ENCODE measurements around the gene NRDE2. TPM values are rescaled to one million over a fixed set of nuclear protein-coding genes. Genes with fewer than 3 reads are reported as not detected.
A peak's percentile ranks its signal among the peaks of the same experiment; 100 is the strongest.

NRDE2 gene
- total RNA-seq, 1 donor from 2014 or later, result 10.2 TPM

DNA sequence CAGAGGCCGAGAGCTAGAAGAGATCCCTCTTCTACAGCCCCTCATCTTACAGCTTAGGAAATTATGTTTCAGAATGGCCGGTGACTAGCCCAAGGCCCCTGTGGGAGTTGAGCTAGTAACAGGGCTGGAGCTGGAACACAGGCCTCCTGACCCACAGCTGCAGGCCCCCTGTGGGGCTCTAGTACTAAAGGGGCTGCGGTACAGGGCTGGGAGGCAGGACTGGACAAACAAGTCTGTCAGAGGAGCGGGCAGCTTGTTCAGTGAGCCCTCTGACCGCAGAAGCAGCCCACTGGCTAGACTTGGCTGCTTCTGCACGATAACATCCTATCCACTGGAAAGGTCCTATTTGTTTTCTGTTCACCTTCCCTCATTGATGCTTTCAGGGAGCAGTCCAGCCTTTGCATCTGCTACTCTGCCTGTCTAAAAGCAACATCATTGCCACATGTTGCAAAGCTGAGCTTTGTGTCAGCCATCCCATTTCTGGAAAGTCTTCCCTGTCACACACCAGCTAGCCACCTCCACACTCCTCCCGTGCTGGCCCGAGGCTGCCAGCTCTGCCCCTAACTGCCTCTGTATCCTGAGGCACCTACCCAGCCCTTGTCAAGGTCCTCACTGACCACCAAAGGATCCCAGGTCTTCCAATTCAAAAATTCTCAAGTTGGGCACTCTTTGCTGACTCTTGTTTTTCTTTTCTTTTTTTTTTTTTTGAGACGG is 65.1 kb downstream of the NRDE2 start:
- no peak overlapping the region for H3K4me3 Mint-ChIP-seq
- Histone ChIP-seq H3K4me3 (no peak overlapping the region), H3K9me3 (ENCODE audit: low read depth) (no peaks in the 10 kb centered on the region), H3K4me2 (no peak overlapping the region), H3K36me3 (peaks cover 4% of the 10 kb centered on the region), H3K4me1 (no peaks in the 10 kb centered on the region), H3K9ac (no peak overlapping the region), H2AFZ (replicated peaks) (no peak overlapping the region), H3K79me2 (ENCODE audit: low read depth) (no peaks in the 10 kb centered on the region), H3K27ac (no peak overlapping the region), H3K27me3 (no peaks in the 10 kb centered on the region), H4K20me1 (ENCODE audit: low read depth) (no peaks in the 10 kb centered on the region), H3F3A (ENCODE audit: low read depth) (no peaks in the 10 kb centered on the region)
- no peaks in the 10 kb centered on the region for H3K9me3 Mint-ChIP-seq
- no peak for TF ChIP-seq EZH2phosphoT487 (IDR thresholded peaks at IDR 0.05)
- TF ChIP-seq, protein P1, sequence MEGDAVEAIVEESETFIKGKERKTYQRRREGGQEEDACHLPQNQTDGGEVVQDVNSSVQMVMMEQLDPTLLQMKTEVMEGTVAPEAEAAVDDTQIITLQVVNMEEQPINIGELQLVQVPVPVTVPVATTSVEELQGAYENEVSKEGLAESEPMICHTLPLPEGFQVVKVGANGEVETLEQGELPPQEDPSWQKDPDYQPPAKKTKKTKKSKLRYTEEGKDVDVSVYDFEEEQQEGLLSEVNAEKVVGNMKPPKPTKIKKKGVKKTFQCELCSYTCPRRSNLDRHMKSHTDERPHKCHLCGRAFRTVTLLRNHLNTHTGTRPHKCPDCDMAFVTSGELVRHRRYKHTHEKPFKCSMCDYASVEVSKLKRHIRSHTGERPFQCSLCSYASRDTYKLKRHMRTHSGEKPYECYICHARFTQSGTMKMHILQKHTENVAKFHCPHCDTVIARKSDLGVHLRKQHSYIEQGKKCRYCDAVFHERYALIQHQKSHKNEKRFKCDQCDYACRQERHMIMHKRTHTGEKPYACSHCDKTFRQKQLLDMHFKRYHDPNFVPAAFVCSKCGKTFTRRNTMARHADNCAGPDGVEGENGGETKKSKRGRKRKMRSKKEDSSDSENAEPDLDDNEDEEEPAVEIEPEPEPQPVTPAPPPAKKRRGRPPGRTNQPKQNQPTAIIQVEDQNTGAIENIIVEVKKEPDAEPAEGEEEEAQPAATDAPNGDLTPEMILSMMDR (IDR thresholded peaks at IDR 0.05), result no peak
- TF ChIP-seq EZH2 (IDR thresholded peaks at IDR 0.05), result no peak
- no peaks in the 10 kb centered on the region for H3K4me1 Mint-ChIP-seq
- H3K27ac Mint-ChIP-seq, result no peak overlapping the region
- no peaks in the 10 kb centered on the region for H3K27me3 Mint-ChIP-seq (ENCODE audit: insufficient read depth, low read depth)
- peaks cover 32% of the 10 kb centered on the region for H3K36me3 Mint-ChIP-seq
- no peak for DNase-seq (ENCODE audit: low spot score)

DNA sequence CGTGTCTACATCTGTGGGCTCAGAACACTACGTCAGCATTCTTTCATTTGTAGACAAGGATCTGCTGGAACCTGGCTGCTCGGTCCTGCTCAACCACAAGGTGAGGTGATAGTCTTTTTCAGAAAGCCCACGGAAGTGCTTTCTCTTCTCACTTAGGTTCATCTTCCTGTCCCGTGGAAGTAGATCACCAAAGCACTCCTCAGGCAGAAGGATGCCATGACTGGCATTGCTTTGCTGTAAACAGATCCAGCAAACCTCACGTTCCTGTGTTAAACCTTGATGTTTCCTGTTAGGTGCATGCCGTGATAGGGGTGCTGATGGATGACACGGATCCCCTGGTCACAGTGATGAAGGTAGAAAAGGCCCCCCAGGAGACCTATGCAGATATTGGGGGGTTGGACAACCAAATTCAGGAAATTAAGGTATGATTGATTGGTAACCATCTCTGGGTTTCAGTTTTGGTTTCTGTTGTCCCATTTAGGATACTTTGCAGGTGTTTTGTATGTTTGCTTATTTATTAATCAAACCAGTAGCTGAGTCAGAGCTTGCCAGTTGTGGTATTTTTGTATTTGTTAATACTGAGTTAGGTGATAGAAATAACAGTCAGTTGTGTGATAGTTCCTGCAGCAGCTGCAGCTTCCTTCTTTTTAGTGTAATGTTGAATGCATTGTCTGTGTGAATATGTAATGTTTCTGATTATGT is 67.8 kb downstream of the NRDE2 start:
- Mint-ChIP-seq H3K9me3 (no peaks in the 10 kb centered on the region), H3K4me3 (no peak overlapping the region), H3K36me3 (peaks cover 36% of the 10 kb centered on the region), H3K27ac (no peak overlapping the region), H3K4me1 (no peaks in the 10 kb centered on the region), H3K27me3 (ENCODE audit: insufficient read depth, low read depth) (no peaks in the 10 kb centered on the region)
- no peak overlapping the region for H2AFZ ChIP-seq (replicated peaks)
- no peak overlapping the region for H3K9ac ChIP-seq
- H3K27me3 ChIP-seq, result no peaks in the 10 kb centered on the region
- no peak overlapping the region for H3K27ac ChIP-seq
- peaks cover 15% of the 10 kb centered on the region for H3K36me3 ChIP-seq
- no peak for DNase-seq (ENCODE audit: low spot score)
- H4K20me1 ChIP-seq (ENCODE audit: low read depth), result no peaks in the 10 kb centered on the region
- H3K4me1 ChIP-seq, result no peaks in the 10 kb centered on the region
- no peak for TF ChIP-seq EZH2 (IDR thresholded peaks at IDR 0.05)
- TF ChIP-seq, protein P1 (IDR thresholded peaks at IDR 0.05), result no peak
- no peak for TF ChIP-seq EZH2phosphoT487 (IDR thresholded peaks at IDR 0.05)
- no peaks in the 10 kb centered on the region for H3K9me3 ChIP-seq (ENCODE audit: low read depth)
- no peak overlapping the region for H3K4me3 ChIP-seq
- no peak overlapping the region for H3K4me2 ChIP-seq
- H3F3A ChIP-seq (ENCODE audit: low read depth), result no peaks in the 10 kb centered on the region
- H3K79me2 ChIP-seq (ENCODE audit: low read depth), result peaks cover 5% of the 10 kb centered on the region

DNA sequence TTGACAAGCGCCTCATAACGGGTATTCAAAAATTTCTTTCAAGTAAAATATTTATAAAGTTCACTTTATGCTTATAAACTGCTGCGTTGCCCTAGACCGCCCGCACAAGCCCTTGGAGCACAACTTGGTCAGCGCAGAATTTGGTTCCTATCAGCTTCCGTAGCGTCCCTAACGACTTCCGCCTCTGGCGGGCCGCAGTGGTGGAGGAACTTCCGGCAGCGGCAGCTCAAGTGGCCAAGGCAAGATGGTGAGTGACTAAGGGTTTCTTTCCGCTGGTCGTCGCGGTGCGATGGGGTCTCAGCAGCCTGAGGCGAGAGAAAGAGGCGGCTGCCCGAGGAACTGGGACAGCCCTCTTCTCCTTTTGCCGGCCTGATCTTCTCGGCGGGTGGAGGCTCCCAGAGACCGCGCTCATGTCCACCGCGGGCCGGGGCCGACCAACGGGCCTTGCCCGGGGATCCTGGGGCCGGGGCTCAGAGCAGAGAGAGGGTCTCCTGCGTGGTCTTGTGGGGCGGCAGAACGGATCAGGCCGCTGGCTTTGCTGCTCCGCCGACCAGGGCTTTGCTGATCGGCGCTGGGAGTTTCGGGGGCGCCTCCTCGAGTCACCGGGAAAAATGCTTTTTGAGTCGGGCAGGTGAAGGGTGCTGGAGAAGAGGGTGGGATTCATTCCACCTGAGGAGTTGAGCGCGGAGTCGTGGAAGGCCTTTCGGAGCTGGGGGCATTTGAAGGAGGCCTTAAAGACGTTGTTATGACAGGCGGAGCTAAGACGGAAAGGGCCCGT is 75.2 kb downstream of the NRDE2 start, which contains the start of gene PSMC1:
Gene PSMC1, plus strand, starts transcription at position 200 of the 778 bp plus-strand sequence. Its CDS starts 45 bp downstream, at position 245.
- no peak within 1 kb of the TSS for H3K27ac ChIP-seq
- no peaks in the 10 kb centered on the region for H3K9me3 ChIP-seq (ENCODE audit: low read depth)
- no peaks in the 10 kb centered on the region for H3K9me3 Mint-ChIP-seq
- H3K4me3 ChIP-seq, result peak within 1 kb of the TSS; percentile 69
- peak within 1 kb of the TSS; percentile 84 for H3K9ac ChIP-seq
- peaks cover 36% of the 10 kb centered on the region for H3K79me2 ChIP-seq (ENCODE audit: low read depth)
- peaks cover 25% of the 10 kb centered on the region for H3K36me3 Mint-ChIP-seq
- peaks cover 36% of the 10 kb centered on the region for H3K27me3 ChIP-seq
- H3K27ac Mint-ChIP-seq, result peak within 1 kb of the TSS; percentile 94
- H3K4me1 ChIP-seq, result peaks cover 10% of the 10 kb centered on the region
- no peaks in the 10 kb centered on the region for H3K27me3 Mint-ChIP-seq (ENCODE audit: insufficient read depth, low read depth)
- no peaks in the 10 kb centered on the region for H3F3A ChIP-seq (ENCODE audit: low read depth)
- TF ChIP-seq, protein P1 (IDR thresholded peaks at IDR 0.05), result no peak
- TF ChIP-seq EZH2phosphoT487 (IDR thresholded peaks at IDR 0.05) (no peak), EZH2 (IDR thresholded peaks at IDR 0.05) (no peak)
- H2AFZ ChIP-seq (replicated peaks), result peak within 1 kb of the TSS; percentile 53
- DNase-seq (ENCODE audit: low spot score), result peak; percentile 87
- peak within 1 kb of the TSS; percentile 94 for H3K4me2 ChIP-seq
- H3K4me1 Mint-ChIP-seq, result peaks cover 22% of the 10 kb centered on the region
- peak within 1 kb of the TSS; percentile 99 for H3K4me3 Mint-ChIP-seq
- H3K36me3 ChIP-seq, result peaks cover 17% of the 10 kb centered on the region
- peaks cover 5% of the 10 kb centered on the region for H4K20me1 ChIP-seq (ENCODE audit: low read depth)
